HG03460 (cell line): ENCODE data around the gene CFAP20DC.

ENCODE experiments used
- ATAC-seq: cut with Tn5 transposase; IDR thresholded peaks from one replicate; pipeline ENCODE4 v1.9.1; 2021; ENCODE audit not compliant: unreplicated experiment

Gene CFAP20DC

GRCh38 chr3:59027607-59028006, 22.2 kb downstream of the CFAP20DC start:
- ATAC-seq, result no peak

- ATAC-seq, result no peak
Measured at GRCh38 chr3:59023612-59024011, 26.2 kb downstream of the CFAP20DC start.

GRCh38 chr3:59017617-59017984, 32.2 kb downstream of the CFAP20DC start:
- no peak for ATAC-seq

- no peak for ATAC-seq
Measured at GRCh38 chr3:59016930-59017616, 32.8 kb downstream of the CFAP20DC start.

- ATAC-seq, result no peak
Measured at GRCh38 chr3:59013611-59014010, 36.2 kb downstream of the CFAP20DC start.

GRCh38 chr3:59006634-59007517, 42.9 kb downstream of the CFAP20DC start:
- ATAC-seq, result no peak

GRCh38 chr3:59001675-59002074, 48.1 kb downstream of the CFAP20DC start:
- no peak for ATAC-seq

GRCh38 chr3:58999774-59000160, 50.1 kb downstream of the CFAP20DC start:
- ATAC-seq, result no peak

GRCh38 chr3:58999134-58999773, 50.6 kb downstream of the CFAP20DC start:
- ATAC-seq, result no peak

- ATAC-seq, result no peak
Measured at GRCh38 chr3:58998476-58999117, 51.2 kb downstream of the CFAP20DC start.

- ATAC-seq, result no peak
Measured at GRCh38 chr3:58996730-58997129, 53.1 kb downstream of the CFAP20DC start.

- ATAC-seq, result no peak
Measured at GRCh38 chr3:58994746-58995330, 55.0 kb downstream of the CFAP20DC start.

GRCh38 chr3:58993547-58993946, 56.3 kb downstream of the CFAP20DC start:
- no peak for ATAC-seq

- ATAC-seq, result no peak
Measured at GRCh38 chr3:58991623-58992022, 58.2 kb downstream of the CFAP20DC start.

GRCh38 chr3:58991026-58991425, 58.8 kb downstream of the CFAP20DC start:
- no peak for ATAC-seq

- ATAC-seq, result no peak
Measured at GRCh38 chr3:58989955-58990354, 59.9 kb downstream of the CFAP20DC start.

- no peak for ATAC-seq
Measured at GRCh38 chr3:58989163-58989562, 60.7 kb downstream of the CFAP20DC start.

GRCh38 chr3:58988041-58988440, 61.8 kb downstream of the CFAP20DC start:
- ATAC-seq, result no peak

- no peak for ATAC-seq
Measured at GRCh38 chr3:58986654-58987053, 63.2 kb downstream of the CFAP20DC start.

- no peak for ATAC-seq
Measured at GRCh38 chr3:58979840-58980239, 70.0 kb downstream of the CFAP20DC start.

GRCh38 chr3:58973796-58974195, 76.0 kb downstream of the CFAP20DC start:
- no peak for ATAC-seq
